ENCODE measurements around the gene TMEM38B. TPM values are rescaled to one million over a fixed set of nuclear protein-coding genes. Genes with fewer than 3 reads are reported as not detected.

The TMEM38B gene, protein sequence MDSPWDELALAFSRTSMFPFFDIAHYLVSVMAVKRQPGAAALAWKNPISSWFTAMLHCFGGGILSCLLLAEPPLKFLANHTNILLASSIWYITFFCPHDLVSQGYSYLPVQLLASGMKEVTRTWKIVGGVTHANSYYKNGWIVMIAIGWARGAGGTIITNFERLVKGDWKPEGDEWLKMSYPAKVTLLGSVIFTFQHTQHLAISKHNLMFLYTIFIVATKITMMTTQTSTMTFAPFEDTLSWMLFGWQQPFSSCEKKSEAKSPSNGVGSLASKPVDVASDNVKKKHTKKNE
- 11.0 and 12.5 TPM in 2 replicates for total RNA-seq

DNA sequence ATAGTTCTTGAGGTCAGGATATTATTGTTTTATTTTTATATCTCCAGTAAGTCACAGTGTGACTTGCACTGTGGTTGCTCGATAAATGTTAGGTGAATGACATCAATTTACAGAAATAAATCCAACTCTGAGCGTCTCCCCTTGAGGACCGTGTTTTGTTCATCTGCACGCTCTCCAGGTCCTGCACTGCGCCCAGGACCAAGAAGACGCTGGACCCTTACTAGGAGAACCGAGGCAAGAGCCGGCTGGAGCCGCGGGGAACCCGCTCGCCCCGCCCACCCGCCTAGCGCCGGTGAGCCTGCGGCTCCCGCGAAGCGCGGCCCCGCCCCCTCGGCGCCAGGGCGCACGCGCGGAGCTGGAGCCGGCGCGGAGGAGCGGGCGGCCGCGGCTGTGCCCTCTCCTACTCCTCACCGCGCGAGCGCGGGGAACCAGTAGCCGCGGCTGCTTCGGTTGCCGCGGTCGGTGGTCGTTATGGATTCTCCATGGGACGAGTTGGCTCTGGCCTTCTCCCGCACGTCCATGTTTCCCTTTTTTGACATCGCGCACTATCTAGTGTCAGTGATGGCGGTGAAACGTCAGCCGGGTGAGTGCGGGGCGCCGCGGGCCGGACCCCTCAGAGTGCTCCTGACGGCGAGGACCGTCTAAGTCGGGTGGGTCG lies at the start of gene TMEM38B:
TSS of gene TMEM38B (plus strand) at position 352 of the 658 bp plus-strand sequence. CDS start at position 472, 120 bp downstream.

GRCh38 chr9:105662184-105663104 lies 31.9 kb upstream of the TMEM38B start, which contains the start of gene TAL2:
TAL2 (plus strand) TSS chr9:105662457; CDS start chr9:105662497, 40 bp downstream.

Other genes with a start within 250 kb of the TMEM38B start
- 3.6 and 4.6 TPM in 2 replicates for gene FSD1L, start 246.5 kb upstream of the TMEM38B start, total RNA-seq
- 12.9 and 18.3 TPM in 2 replicates for gene FKTN, start 136.4 kb upstream of the TMEM38B start, total RNA-seq
- gene TAL2, start 32.1 kb upstream of the TMEM38B start, total RNA-seq, result not detected in 2 replicates